Osteoblast (primary cell): Measurements from ENCODE around the gene CPEB1. TPM values are rescaled to one million over a fixed set of nuclear protein-coding genes. Genes with fewer than 3 reads are reported as not detected.

Experiments used
- DNase-seq: peaks from one replicate; pipeline ENCODE4 v3.0.0; 2011; ENCODE audit warnings: low spot score, mixed read lengths; ENCODE audit not compliant: insufficient read length; ENCODE audit errors: missing footprints
- H2AFZ ChIP-seq: 2 replicates; pipeline ENCODE4 v1.6.0; 2011; ENCODE audit warnings: mild to moderate bottlenecking, low read length
- H3K27ac ChIP-seq: 2 replicates; pipeline ENCODE4 v1.5.1; 2011; ENCODE audit warnings: mild to moderate bottlenecking, low read depth, low read length, moderate library complexity
- H3K27me3 ChIP-seq: 2 replicates; pipeline ENCODE4 v1.6.0; 2012; ENCODE audit warnings: mild to moderate bottlenecking, control low read depth, inconsistent platforms, low read length, moderate library complexity; ENCODE audit not compliant: insufficient read depth
- H3K36me3 ChIP-seq: 2 replicates; pipeline ENCODE4 v1.5.1; 2011; ENCODE audit warnings: mild to moderate bottlenecking, low read length, control low read depth, moderate library complexity; ENCODE audit not compliant: insufficient read depth
- H3K4me1 ChIP-seq: 2 replicates; pipeline ENCODE4 v1.5.1; 2011; ENCODE audit warnings: mild to moderate bottlenecking, low read length, control low read depth, moderate library complexity; ENCODE audit not compliant: insufficient read depth
- H3K4me2 ChIP-seq: 2 replicates; pipeline ENCODE4 v1.6.0; 2011; ENCODE audit warnings: mild to moderate bottlenecking, low read length; ENCODE audit not compliant: insufficient read depth
- H3K4me3 ChIP-seq: fragments of 200-600 bp; sonication (generic); 3 replicates; pipeline ENCODE4 v1.5.1; 2012; ENCODE audit warnings: mild to moderate bottlenecking, low read length, inconsistent platforms; ENCODE audit not compliant: insufficient read depth
- H3K79me2 ChIP-seq: 2 replicates; pipeline ENCODE4 v1.6.0; 2012; ENCODE audit warnings: mild to moderate bottlenecking, low read length, control low read depth, inconsistent platforms; ENCODE audit not compliant: insufficient read depth
- H3K9me3 ChIP-seq: 2 replicates; pipeline ENCODE4 v1.5.1; 2011; ENCODE audit warnings: low read depth, low read length, control low read depth
- H4K20me1 ChIP-seq: 2 replicates; pipeline ENCODE4 v1.6.0; 2012; ENCODE audit warnings: mild to moderate bottlenecking, low read length, control low read depth; ENCODE audit not compliant: insufficient read depth
- CTCF ChIP-seq: IDR thresholded peaks from 2 replicates; pipeline ENCODE4 v1.5.1; 2011; ENCODE audit warnings: mild to moderate bottlenecking, low read depth, low read length, moderate library complexity; ENCODE audit errors: extremely low read depth
- total RNA-seq: library from RNA; depleted of rRNA; stranded (reverse); fragments of >200 nt; gene quantifications from 2 replicates; pipeline ENCODE4 v1.2.3, GENCODE V29; 2012

Gene CPEB1
- total RNA-seq, 1 donor: 36.6 TPM

GRCh38 chr15:82597815-82598214, 49.3 kb downstream of the CPEB1 start:
- no peak for TF ChIP-seq CTCF
- no peak overlapping the region for H3K4me3 ChIP-seq
- H3K79me2 ChIP-seq: no peaks in the 10 kb centered on the region
- H3K9me3 ChIP-seq: no peaks in the 10 kb centered on the region
- no peaks in the 10 kb centered on the region for H3K4me1 ChIP-seq
- H3K27me3 ChIP-seq: peaks cover 14% of the 10 kb centered on the region
- H2AFZ ChIP-seq: no peak overlapping the region
- no peak for DNase-seq
- no peak overlapping the region for H3K27ac ChIP-seq
- no peaks in the 10 kb centered on the region for H3K36me3 ChIP-seq
- no peaks in the 10 kb centered on the region for H4K20me1 ChIP-seq
- no peak overlapping the region for H3K4me2 ChIP-seq

GRCh38 chr15:82595766-82596165, 51.4 kb downstream of the CPEB1 start:
- H3K4me1 ChIP-seq: no peaks in the 10 kb centered on the region
- no peak for DNase-seq
- TF ChIP-seq CTCF: no peak
- no peaks in the 10 kb centered on the region for H3K9me3 ChIP-seq
- no peak overlapping the region for H3K4me3 ChIP-seq
- no peak overlapping the region for H3K27ac ChIP-seq
- H3K79me2 ChIP-seq: no peaks in the 10 kb centered on the region
- H4K20me1 ChIP-seq: no peaks in the 10 kb centered on the region
- H2AFZ ChIP-seq: no peak overlapping the region
- H3K27me3 ChIP-seq: peaks cover 14% of the 10 kb centered on the region
- no peaks in the 10 kb centered on the region for H3K36me3 ChIP-seq
- H3K4me2 ChIP-seq: no peak overlapping the region

GRCh38 chr15:82595203-82595602, 52.0 kb downstream of the CPEB1 start:
- H3K4me1 ChIP-seq: no peaks in the 10 kb centered on the region
- H3K9me3 ChIP-seq: no peaks in the 10 kb centered on the region
- H3K79me2 ChIP-seq: no peaks in the 10 kb centered on the region
- no peak overlapping the region for H2AFZ ChIP-seq
- peaks cover 14% of the 10 kb centered on the region for H3K27me3 ChIP-seq
- no peaks in the 10 kb centered on the region for H4K20me1 ChIP-seq
- DNase-seq: no peak
- H3K4me3 ChIP-seq: no peak overlapping the region
- no peak overlapping the region for H3K27ac ChIP-seq
- no peak overlapping the region for H3K4me2 ChIP-seq
- H3K36me3 ChIP-seq: no peaks in the 10 kb centered on the region
- TF ChIP-seq CTCF: no peak

- no peaks in the 10 kb centered on the region for H3K36me3 ChIP-seq
- no peak overlapping the region for H2AFZ ChIP-seq
- no peak overlapping the region for H3K27ac ChIP-seq
- no peak for TF ChIP-seq CTCF
- H3K9me3 ChIP-seq: no peaks in the 10 kb centered on the region
- no peak overlapping the region for H3K4me3 ChIP-seq
- H3K27me3 ChIP-seq: peaks cover 8% of the 10 kb centered on the region
- H3K79me2 ChIP-seq: no peaks in the 10 kb centered on the region
- no peaks in the 10 kb centered on the region for H4K20me1 ChIP-seq
- no peaks in the 10 kb centered on the region for H3K4me1 ChIP-seq
- no peak for DNase-seq
- H3K4me2 ChIP-seq: no peak overlapping the region
Observed at GRCh38 chr15:82587805-82588204, 59.4 kb downstream of the CPEB1 start.
